ENCODE measurements around the gene CT45A10.
"Not testable (repeated sequence)": the region's sequence is repeated elsewhere in the genome, so short reads cannot be mapped to it uniquely, and the experiment has no call there.

GRCh38 chrX:135888230-135888629, 5.0 kb downstream of the CT45A10 start:
- TF ChIP-seq CTCF (IDR thresholded peaks at IDR 0.05; ENCODE audit: extremely low read depth in 1 of 2, insufficient read depth in 1 of 2, low read depth in 1 of 2, low read length in 2 of 2); POLR2AphosphoS5 (IDR thresholded peaks at IDR 0.05; ENCODE audit: insufficient read depth, low read depth, low read length); EZH2 (IDR thresholded peaks at IDR 0.05; ENCODE audit: borderline replicate concordance, low read depth, low read length, severe bottlenecking); FOS (IDR thresholded peaks at IDR 0.05; ENCODE audit: borderline replicate concordance, insufficient read depth, low read length); MYC (IDR thresholded peaks at IDR 0.05; ENCODE audit: low read depth, low read length); JUN (IDR thresholded peaks at IDR 0.05; ENCODE audit: borderline replicate concordance, insufficient read depth, insufficient read length, low read depth); POLR2A (IDR thresholded peaks at IDR 0.05; ENCODE audit: low read depth, low read length); MAX (IDR thresholded peaks at IDR 0.05; ENCODE audit: insufficient read depth, insufficient read length): not testable (repeated sequence)

Measured in endothelial cell of umbilical vein (primary cell).